Activated T-helper 1 cell treated with anti-CD3 and anti-CD28 coated beads, Interleukin-2, amount 50 U/mL, for 16 hours (primary cell): Measurements from ENCODE around the gene IQSEC2.

ENCODE experiments used
- DNase-seq, 2 donors: peaks; one replicate each; pipeline ENCODE4 v3.0.0-alpha.2; 2020; ENCODE audit warnings: low read depth in 1 of 2, low spot score in 1 of 2

Gene IQSEC2

GRCh38 chrX:53305219-53305995 lies 24.0 kb upstream of the IQSEC2 start:
- no peak for DNase-seq

GRCh38 chrX:53303195-53303594 lies 21.8 kb upstream of the IQSEC2 start:
- no peak for DNase-seq

GRCh38 chrX:53300157-53300556 lies 18.8 kb upstream of the IQSEC2 start:
- no peak for DNase-seq

- no peak for DNase-seq
Measured at GRCh38 chrX:53294024-53294648, 12.8 kb upstream of the IQSEC2 start.

- DNase-seq: no peak
Measured at GRCh38 chrX:53291596-53291995, 10.2 kb upstream of the IQSEC2 start.

GRCh38 chrX:53290441-53291041 lies 9.2 kb upstream of the IQSEC2 start:
- DNase-seq: no peak

GRCh38 chrX:53288189-53288588 lies 6.8 kb upstream of the IQSEC2 start:
- DNase-seq: no peak

GRCh38 chrX:53287493-53288138 lies 6.2 kb upstream of the IQSEC2 start:
- no peak for DNase-seq

GRCh38 chrX:53286171-53286570 lies 4.8 kb upstream of the IQSEC2 start:
- no peak for DNase-seq

GRCh38 chrX:53285591-53285990 lies 4.2 kb upstream of the IQSEC2 start:
- no peak for DNase-seq

- DNase-seq: peak; percentile 9 to 24
Measured at GRCh38 chrX:53284684-53285447, 3.5 kb upstream of the IQSEC2 start.

- DNase-seq: no peak
Measured at GRCh38 chrX:53283567-53283966, 2.2 kb upstream of the IQSEC2 start.

- no peak for DNase-seq
Measured at GRCh38 chrX:53283099-53283498, 1.7 kb upstream of the IQSEC2 start.

GRCh38 chrX:53281963-53282695 lies 745 bp upstream of the IQSEC2 start:
- DNase-seq: no peak

GRCh38 chrX:53280331-53281320 lies 758 bp downstream of the IQSEC2 start:
- DNase-seq: no peak

- DNase-seq: no peak
Measured at GRCh38 chrX:53279296-53280237, 1.8 kb downstream of the IQSEC2 start.

GRCh38 chrX:53272808-53273337 lies 8.5 kb downstream of the IQSEC2 start:
- no peak for DNase-seq

GRCh38 chrX:53269536-53270107 lies 11.8 kb downstream of the IQSEC2 start:
- DNase-seq: no peak
